Islet precursor cell (in vitro differentiated cells): Measurements from ENCODE around the gene MGMT.

ENCODE experiments used
- DNase-seq: peaks from one replicate; pipeline ENCODE4 v3.0.0-alpha.2; 2018

The MGMT gene

DNA sequence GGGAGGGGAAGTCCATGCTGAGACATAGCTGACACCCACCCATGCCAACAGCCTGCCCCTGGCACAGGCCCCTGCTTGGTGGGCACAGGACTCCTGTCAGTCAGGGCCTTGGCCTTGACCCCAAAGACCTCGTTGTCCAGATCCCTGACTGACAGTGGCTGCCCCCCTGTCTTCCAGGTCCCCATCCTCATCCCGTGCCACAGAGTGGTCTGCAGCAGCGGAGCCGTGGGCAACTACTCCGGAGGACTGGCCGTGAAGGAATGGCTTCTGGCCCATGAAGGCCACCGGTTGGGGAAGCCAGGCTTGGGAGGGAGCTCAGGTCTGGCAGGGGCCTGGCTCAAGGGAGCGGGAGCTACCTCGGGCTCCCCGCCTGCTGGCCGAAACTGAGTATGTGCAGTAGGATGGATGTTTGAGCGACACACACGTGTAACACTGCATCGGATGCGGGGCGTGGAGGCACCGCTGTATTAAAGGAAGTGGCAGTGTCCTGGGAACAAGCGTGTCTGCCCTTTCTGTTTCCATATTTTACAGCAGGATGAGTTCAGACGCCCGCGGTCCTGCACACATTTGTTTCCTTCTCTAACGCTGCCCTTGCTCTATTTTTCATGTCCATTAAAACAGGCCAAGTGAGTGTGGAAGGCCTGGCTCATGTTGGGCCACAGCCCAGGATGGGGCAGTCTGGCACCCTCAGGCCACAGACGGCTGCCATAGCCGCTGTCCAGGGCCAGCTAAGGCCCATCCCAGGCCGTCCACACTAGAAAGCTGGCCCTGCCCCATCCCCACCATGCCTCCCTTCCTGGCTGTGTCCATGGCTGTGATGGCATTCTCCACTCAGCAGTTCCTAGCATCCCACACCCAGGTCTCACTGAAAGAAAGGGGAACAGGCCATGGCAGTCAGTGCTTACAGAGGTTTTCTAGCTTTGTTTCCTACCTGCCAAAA, 299.8 kb downstream of the MGMT start:
- DNase-seq = peak; percentile 43

GRCh38 chr10:129767751-129768150, 300.7 kb downstream of the MGMT start:
- DNase-seq = peak; percentile 4

DNA sequence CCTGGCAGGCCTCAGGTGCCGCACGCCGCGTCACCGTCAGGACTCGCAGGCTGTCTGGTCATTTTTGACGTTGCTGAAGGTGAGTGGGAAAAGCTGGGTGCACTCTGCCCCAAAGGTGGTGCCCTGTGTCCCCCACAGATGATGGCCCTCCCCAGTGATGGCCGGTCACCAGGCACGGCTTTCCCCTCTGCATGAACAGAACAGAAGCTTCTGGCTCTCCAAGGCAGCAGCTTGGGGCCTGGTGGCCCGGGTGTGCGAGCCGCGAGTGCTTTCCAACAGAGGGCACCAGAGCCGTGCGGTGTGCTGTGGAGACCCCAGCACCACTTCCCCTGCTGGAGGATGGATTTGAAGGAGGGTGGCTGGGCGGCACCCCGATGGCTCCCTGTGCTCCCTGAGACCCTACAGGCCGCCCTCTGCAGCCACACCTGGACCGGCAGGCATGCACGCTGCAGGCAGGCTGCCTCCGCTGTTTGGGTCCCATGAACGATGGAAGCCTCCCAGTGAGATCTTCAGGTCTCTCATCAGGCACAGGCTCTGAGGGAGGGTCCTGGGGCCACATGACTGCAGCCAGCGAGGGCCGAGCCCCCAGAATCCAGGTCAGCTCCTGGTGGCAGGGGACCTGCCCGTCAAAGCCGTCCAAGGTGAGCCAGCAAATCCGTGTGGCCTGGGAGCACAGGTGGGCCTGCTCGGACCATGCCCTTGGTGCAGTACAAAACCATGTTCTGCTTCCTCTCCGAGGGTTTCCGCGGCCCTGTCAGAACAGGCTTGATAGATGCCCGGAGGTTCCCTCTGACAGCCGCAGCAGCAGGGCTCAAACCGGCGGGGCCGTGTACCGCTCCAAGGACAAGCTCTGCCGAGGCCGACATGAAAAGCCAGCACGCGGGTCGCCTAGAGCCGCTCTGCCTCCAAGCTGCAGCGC, 301.7 kb downstream of the MGMT start:
- DNase-seq = peak; percentile 68

DNA sequence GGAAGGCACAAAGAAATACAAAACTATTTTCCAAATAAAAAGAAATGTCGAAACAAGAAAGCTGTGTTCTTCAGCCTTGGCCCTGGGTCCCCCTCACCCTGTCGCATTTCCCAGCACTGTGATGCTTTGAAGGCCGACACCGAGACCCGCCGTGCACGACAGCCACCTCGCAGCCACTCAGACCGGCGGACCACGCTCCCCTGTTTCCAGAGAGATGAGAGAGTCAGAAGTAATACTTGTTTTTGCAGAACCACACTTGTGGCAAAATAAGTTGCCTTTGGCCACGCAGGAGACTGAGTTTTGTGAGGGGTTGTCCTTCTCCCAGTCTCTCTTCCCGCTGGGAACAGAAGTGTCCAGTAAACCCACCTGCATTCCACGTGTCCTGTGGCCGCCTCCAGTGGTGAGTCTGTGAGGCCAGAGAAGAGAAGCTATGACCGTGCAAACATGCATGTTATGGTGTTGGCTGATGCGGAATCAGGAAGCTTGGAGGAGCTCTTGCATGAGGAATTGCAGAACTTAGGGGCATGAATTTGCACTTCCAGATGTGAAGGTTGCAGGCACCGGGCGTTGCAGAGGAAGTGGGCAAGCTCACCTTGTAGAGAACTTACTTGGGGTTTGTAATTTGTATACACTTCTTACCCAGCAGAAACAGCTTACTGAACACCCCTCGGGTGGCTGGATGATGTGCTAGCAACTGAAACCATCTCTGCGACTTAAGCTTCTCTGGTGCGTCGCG, 302.5 kb downstream of the MGMT start:
- peak; percentile 46 for DNase-seq

DNA sequence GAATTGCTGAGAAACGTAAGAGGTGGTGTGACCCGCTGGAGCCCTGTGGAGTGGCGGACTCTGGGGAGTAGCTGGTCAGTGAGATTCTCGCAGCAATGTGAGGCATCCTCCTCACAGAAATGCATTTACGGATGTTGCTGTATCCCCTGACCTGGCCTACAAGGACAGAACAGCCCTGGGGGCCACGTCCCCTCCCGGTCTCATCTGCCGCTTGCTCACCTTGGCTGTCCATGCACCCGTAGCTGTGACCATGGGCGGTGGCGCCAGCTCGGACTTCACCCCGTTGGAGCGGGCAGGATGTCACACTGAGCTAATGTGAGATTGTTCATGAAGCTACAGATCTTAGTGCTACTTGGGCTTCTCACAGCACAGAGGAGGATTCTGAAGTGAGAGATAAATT, 303.2 kb downstream of the MGMT start:
- peak; percentile 25 for DNase-seq

DNA sequence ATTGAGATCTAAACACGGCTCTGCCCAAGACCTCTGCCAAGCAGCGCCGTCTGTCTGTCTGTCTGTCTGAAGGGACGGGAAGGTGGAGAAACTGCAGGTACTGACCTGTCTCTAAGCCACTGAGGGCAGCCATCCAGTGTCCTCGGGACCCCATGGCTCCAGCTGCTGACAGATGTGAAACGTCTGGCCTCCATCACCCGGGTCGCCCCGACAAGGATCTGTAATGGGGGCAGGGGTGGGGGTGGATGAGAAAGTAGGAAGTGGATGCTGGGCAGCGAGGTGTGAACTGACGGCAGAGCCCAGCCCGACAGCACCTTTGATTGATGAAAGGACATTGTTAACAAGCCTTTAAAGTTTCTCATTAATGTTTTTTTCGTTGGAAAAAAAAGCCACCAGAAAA, 304.0 kb downstream of the MGMT start:
- DNase-seq = peak; percentile 36

DNA sequence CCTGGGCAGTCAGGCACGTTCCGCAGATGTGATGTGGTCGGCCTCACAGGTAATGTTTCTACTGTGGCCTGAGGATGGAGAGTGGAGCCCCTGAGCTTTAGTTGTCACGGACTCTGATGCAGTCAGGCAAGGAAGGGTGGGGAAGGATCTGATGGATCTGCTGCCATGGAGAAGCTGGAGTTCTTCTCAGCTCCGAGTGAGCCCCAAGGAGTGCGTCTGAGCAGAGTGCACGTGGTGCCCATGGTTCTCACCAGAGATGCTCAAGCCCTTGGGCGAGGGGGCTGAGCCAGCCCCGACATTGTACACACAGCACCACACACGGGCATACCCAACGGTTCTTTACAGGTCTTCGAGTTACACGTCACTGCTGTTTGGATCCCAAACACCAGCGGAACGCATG, 304.5 kb downstream of the MGMT start:
- DNase-seq = peak; percentile 22

- DNase-seq = peak; percentile 30
These were observed 305.0 kb downstream of the MGMT start for GRCh38 chr10:129771991-129772431.

- DNase-seq = peak; percentile 27
These were observed 305.7 kb downstream of the MGMT start for GRCh38 chr10:129772468-129773358.

GRCh38 chr10:129773359-129773990, 306.4 kb downstream of the MGMT start:
- peak; percentile 36 for DNase-seq

- DNase-seq = peak; percentile 45
These were observed 307.2 kb downstream of the MGMT start for GRCh38 chr10:129774082-129774735.

- peak; percentile 49 for DNase-seq
These were observed 307.8 kb downstream of the MGMT start for GRCh38 chr10:129774736-129775401.

DNA sequence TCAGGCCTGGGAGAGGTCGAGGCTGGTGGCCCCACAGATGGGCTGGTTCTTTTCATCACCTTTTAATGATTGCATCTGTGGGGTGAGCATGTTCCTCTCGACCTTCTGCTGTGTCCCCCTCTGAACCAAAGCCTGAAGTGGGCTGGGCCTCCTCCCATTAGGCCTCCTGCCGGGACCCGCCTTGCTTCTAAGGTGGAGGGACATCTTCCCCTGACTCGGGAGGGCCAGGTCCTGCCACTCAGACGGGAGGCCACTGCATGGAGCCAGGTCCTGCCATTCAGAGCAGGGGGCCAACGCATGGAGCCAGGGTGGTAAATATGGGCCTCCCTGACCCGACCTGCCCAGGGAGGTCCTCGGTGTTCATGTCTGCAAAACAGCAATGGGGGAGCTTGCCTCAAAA, 308.6 kb downstream of the MGMT start:
- no peak for DNase-seq

DNA sequence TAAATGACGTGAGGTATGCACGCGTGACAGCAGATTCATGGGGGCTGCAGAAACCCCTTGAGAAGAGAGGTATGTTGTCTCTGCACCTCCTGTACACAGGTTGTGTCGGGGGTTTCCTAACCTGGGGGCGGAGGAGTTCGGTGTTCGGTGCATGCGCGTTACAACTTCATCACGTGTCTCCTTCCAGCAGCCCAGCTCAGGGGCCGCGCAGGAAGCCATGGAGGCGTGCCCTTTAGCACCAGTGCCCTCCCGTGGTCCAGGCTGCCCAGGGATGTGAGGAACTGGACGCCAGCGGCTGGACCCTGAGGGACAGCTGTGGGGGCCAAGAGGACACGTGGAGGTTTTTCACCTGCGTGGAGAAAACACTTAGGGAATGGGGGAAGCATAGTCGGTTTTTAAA, 310.6 kb downstream of the MGMT start:
- no peak for DNase-seq

DNA sequence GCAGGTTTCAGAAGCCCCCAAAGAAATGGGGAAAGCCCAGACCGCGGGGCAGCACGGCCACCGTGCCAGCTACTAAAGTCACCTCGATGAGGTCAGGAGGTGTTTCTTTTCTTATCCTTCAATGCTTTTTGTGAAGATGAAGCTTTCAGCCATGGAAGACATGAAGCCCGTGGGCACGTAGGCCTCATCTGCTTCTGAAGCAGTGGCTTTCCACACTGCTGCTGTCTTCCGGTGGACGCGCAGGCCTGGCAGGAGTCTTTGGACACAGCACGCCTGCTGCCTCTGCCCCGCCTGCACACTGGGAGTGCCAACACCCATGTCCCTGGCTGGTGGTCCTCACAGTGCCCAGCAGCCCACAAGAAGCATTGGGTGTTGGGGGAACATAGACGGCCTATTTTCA, 311.5 kb downstream of the MGMT start:
- no peak for DNase-seq

- no peak for DNase-seq
These were observed 312.4 kb downstream of the MGMT start for GRCh38 chr10:129779126-129780111.

DNA sequence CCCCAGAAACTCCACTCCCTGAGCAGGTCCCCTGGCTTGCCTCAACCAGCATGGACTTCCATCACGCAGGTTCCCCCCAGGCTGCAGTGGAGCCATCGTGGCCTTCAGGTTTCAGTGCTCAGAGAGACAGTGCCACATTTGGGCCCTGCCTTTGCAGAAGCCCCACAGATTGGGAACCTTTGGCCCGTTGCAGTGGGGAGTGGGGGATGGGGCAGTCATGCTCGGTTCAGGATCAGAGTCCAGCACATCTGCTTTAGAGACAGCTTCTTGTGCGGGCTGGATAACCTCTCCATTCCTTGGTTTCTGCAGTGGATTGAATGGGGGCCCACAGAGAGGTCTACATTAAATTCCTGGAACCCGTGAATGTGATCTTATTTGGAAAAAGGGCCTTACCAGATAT, 313.2 kb downstream of the MGMT start:
- no peak for DNase-seq

GRCh38 chr10:129780901-129781795, 314.1 kb downstream of the MGMT start:
- no peak for DNase-seq
